IPS DF 19.7 (cell line): ENCODE measurements around the gene CC2D2A.
"Not testable (repeated sequence)": the region's sequence is repeated elsewhere in the genome, so short reads cannot be mapped to it uniquely, and the experiment has no call there.

ENCODE experiments used
- DNase-seq: peaks from one replicate; pipeline ENCODE4 v3.0.0-alpha.2; 2013; ENCODE audit warnings: low read depth, low spot score

The CC2D2A gene

GRCh38 chr4:15516494-15516893 lies 46.8 kb downstream of the CC2D2A start:
- DNase-seq = no peak

GRCh38 chr4:15517681-15518080 lies 48.0 kb downstream of the CC2D2A start:
- DNase-seq = not testable (repeated sequence)

GRCh38 chr4:15521442-15522039 lies 51.9 kb downstream of the CC2D2A start:
- no peak for DNase-seq

GRCh38 chr4:15525080-15525479 lies 55.4 kb downstream of the CC2D2A start:
- no peak for DNase-seq

GRCh38 chr4:15526924-15527592 lies 57.4 kb downstream of the CC2D2A start:
- DNase-seq = no peak

GRCh38 chr4:15531792-15532191 lies 62.1 kb downstream of the CC2D2A start:
- no peak for DNase-seq

- no peak for DNase-seq
Measured at GRCh38 chr4:15533817-15534216, 64.1 kb downstream of the CC2D2A start.

GRCh38 chr4:15535599-15535998 lies 65.9 kb downstream of the CC2D2A start:
- no peak for DNase-seq

GRCh38 chr4:15536552-15537499 lies 67.1 kb downstream of the CC2D2A start:
- DNase-seq = no peak

- DNase-seq = no peak
Measured at GRCh38 chr4:15541941-15542340, 72.3 kb downstream of the CC2D2A start.

- no peak for DNase-seq
Measured at GRCh38 chr4:15542760-15543159, 73.1 kb downstream of the CC2D2A start.

GRCh38 chr4:15543537-15544247 lies 74.0 kb downstream of the CC2D2A start:
- DNase-seq = no peak

- no peak for DNase-seq
Measured at GRCh38 chr4:15544248-15544729, 74.6 kb downstream of the CC2D2A start.

GRCh38 chr4:15545371-15545770 lies 75.7 kb downstream of the CC2D2A start:
- no peak for DNase-seq

GRCh38 chr4:15547392-15547791 lies 77.7 kb downstream of the CC2D2A start:
- no peak for DNase-seq

- DNase-seq = no peak
Measured at GRCh38 chr4:15550491-15550890, 80.8 kb downstream of the CC2D2A start.

GRCh38 chr4:15551740-15552446 lies 82.2 kb downstream of the CC2D2A start:
- DNase-seq = no peak

GRCh38 chr4:15552557-15553362 lies 83.1 kb downstream of the CC2D2A start:
- DNase-seq = no peak

GRCh38 chr4:15556511-15557092 lies 86.9 kb downstream of the CC2D2A start:
- no peak for DNase-seq
